HG02798 (cell line): ENCODE measurements around the gene HTR1B.

Source experiments
- ATAC-seq: cut with Tn5 transposase; IDR thresholded peaks from one replicate; pipeline ENCODE4 v1.9.1; 2021; ENCODE audit warnings: mild to moderate bottlenecking; ENCODE audit not compliant: unreplicated experiment, poor library complexity

Gene HTR1B

GRCh38 chr6:77457720-77458349 is 5.5 kb downstream of the HTR1B start:
- ATAC-seq: peak; percentile 86

DNA sequence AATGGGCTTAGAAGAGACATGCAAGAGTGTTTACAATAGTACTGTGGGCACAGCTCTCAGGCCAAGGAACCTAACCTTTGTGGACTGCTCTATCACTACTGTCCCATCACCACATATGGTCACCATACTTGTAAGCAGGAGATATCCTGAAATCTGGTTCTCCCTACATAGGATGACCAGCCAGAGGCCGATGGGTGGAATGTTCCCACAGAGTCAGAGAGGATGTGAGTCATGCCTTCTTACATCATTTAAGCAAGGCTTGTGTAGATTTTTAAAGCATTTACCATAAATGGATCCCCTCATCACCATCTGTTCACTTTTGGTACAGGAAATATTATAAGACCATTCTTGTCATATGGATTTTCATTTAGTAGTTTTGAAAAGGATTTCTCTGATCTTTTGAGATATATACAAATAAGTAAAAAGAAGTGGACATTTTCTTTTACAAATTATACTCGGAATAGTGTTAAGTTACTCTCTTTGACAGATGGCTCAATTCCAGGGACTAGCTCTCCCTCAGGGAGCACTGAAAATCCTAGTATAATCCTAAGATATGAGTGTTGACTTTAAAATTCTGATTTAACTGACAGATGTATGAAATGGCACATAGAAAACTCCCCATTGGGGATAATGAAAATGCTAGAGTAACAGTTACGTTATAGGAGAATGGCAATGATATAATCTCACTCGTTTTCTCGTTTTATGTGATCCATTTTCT is 6.6 kb downstream of the HTR1B start:
- ATAC-seq: no peak

GRCh38 chr6:77455271-77455670 is 8.0 kb downstream of the HTR1B start:
- no peak for ATAC-seq

DNA sequence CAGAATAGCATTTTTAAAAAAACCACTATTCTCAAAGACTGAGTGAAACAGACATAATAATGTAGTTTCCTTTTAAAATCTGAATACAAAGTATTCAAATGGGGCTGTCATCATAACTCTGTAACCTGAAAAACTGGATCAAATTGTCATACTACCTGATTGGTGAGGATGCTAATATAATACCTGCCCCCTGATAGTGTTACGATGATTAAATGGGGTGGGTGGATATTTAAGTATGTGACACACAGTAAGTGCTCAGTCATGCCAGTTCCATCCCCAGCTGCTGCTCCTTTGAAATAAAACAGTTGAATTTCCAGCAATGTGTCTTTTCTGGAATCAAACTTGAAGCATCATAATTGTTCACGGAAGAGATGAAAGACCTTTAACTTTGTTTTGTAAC is 8.9 kb downstream of the HTR1B start:
- ATAC-seq: no peak

DNA sequence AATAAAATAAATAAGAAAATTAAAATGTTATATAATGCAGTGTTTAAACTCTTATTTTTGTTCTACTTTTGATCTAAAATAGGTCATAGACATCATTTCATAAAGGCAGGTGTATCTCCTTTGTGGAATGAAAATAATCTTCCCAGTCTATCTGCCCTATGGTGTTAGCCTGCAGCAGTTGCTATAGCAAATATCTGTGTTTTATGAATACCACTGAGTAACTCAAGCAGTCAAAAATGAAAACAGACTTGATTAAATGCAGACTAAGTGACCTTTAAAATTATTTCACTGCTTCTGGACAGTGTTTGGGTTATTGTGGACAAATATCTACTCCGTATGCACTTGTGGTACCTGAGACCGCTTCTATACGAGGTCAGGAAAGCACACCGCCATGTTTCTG is 11.8 kb downstream of the HTR1B start:
- no peak for ATAC-seq

GRCh38 chr6:77450924-77451323 is 12.4 kb downstream of the HTR1B start:
- no peak for ATAC-seq

GRCh38 chr6:77448546-77448945 is 14.7 kb downstream of the HTR1B start:
- no peak for ATAC-seq

GRCh38 chr6:77447254-77447653 is 16.0 kb downstream of the HTR1B start:
- no peak for ATAC-seq

GRCh38 chr6:77446249-77446648 is 17.0 kb downstream of the HTR1B start:
- no peak for ATAC-seq

- ATAC-seq: no peak
Observed at GRCh38 chr6:77445214-77445613, 18.1 kb downstream of the HTR1B start.

DNA sequence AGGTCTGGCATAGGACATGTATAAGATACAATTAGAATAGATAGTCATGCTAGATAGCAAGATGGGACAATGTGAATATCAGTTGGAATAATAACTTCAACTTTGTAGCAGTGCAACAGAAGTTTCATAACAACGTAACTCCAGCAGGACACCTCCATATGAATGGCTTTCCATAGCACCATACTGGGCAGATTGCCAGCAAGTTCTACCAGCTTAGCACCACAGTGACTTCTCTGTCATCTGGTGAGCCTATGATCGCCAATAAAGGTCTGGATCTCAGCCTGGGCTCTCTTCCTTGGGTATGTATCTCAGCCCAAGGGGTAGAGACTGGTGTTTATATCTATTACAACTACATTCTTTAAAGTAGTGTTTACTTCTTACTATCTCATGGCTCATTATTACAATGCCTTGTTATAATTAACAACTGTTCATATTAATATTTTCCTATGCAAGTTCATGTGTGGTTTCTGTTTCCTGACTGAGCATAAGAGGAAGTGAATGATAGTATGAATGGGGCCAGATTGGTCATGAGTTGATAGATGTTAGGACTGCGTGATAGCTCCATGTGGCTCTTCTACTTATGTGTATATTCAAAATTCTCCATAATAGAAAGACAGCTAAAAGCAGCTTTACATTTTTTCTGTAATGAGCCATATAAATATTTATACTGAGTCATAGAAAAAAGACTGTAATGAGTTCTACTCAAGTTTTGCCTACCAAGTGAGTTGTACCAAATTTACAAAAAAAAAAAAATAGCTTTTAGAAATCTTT is 22.9 kb downstream of the HTR1B start:
- no peak for ATAC-seq

- no peak for ATAC-seq
Observed at GRCh38 chr6:77433888-77434287, 29.4 kb downstream of the HTR1B start.

DNA sequence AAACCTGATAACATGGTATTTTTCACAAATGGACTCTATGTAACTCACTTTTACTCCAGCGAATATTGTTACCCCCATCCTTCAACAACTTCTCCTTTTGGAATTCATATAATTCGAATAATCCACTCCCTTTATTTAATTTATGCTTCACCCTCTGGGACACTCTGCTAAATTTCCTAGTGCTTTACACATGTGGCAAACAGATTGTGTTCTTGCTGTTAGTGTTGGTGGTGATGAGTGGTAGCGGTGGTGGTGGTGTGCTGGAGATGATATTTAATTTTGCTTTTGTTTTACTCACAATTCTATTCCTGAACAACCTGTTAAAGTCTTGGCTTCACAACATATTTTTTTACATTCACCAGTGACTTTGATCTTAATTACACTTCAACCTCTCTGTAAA is 32.8 kb downstream of the HTR1B start:
- ATAC-seq: no peak

- no peak for ATAC-seq
Observed at GRCh38 chr6:77425671-77426070, 37.6 kb downstream of the HTR1B start.

DNA sequence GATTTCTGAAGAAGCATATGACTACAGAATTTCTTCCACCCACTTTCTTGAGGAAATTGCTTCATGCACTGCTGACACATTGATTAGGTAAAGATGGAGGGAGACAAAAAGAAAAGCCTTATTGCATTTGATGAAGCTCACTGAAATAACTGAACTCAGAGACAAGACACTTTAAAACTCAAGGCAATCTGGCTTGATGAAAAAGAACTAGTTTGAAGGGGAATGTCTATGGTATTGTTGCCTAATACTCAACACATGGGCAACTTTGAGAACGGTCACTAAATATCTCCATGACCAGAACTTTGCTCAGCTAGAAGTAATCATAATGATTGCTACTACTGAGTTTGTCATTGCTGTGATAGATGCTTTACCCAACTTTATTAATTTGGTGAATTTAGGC is 38.1 kb downstream of the HTR1B start:
- ATAC-seq: no peak

DNA sequence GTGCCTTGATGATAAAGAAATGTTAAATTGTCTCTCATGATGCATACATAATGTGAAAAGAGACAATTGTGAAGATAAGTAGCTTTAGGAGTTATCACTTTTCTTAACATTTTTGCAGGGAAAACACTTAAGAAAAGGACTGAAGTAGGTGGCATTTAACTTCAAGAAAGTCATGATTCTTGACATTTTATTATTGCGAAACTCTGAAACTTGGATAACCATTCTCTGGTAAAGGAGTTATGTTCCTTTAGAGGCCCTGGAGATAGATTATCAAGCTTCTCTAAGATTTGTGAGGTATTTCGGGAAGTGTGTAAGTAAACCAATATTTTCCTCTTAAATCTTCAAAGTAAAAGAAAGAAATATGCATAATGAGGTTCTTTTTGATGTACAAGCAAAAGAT is 38.5 kb downstream of the HTR1B start:
- ATAC-seq: no peak

- no peak for ATAC-seq
Observed at GRCh38 chr6:77416839-77417238, 46.5 kb downstream of the HTR1B start.

DNA sequence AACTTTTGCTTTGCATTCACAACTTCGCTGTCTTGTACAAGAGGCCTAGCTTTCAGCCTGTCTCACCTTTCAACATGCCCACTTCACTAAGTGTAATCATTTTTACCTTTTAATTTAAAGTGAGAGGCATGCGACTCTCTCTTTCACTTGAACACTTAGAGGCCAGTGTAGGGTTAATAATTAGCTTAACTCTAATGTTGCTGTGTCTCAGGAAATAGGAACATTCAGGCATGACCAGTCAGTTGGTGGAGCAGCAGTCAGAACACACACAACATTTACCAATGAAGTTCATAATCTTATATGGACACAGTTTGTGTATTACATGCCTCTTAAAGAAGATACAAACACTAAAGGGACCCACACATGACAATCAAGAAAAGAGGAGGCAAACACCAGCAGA is 47.6 kb downstream of the HTR1B start:
- no peak for ATAC-seq
